ENCODE data around the gene TBC1D32.
"Not testable (repeated sequence)": the region's sequence is repeated elsewhere in the genome, so short reads cannot be mapped to it uniquely, and the experiment has no call there.

TBC1D32 gene

GRCh38 chr6:121106962-121107361 lies 227.3 kb downstream of the TBC1D32 start:
- Histone ChIP-seq H3K9me3 (ENCODE audit: insufficient read depth, low read depth, low read length) (no peaks in the 10 kb centered on the region), H3K27me3 (ENCODE audit: insufficient read depth, low read length) (no peaks in the 10 kb centered on the region), H3K4me3 (ENCODE audit: low read length) (no peak overlapping the region), H3K27ac (ENCODE audit: low read depth, low read length) (no peak overlapping the region), H3K9ac (ENCODE audit: low read depth, low read length) (no peak overlapping the region), H3K36me3 (ENCODE audit: insufficient read depth, low read length) (no peaks in the 10 kb centered on the region), H3K4me1 (ENCODE audit: insufficient read depth, low read length) (peaks cover 16% of the 10 kb centered on the region)
- no CpG with 5 or more reads among the region's 1 CpG for WGBS

- H3K36me3 ChIP-seq (ENCODE audit: insufficient read depth, low read length) = no peaks in the 10 kb centered on the region
- no peak overlapping the region for H3K9ac ChIP-seq (ENCODE audit: low read depth, low read length)
- H3K27ac ChIP-seq (ENCODE audit: low read depth, low read length) = peak overlapping the region; percentile 50; the same call in 1 of the 2 replicates
- no peak overlapping the region for H3K4me3 ChIP-seq (ENCODE audit: low read length)
- no peaks in the 10 kb centered on the region for H3K27me3 ChIP-seq (ENCODE audit: insufficient read depth, low read length)
- WGBS = 33% methylated on average over 3 of the region's 4 CpGs
- H3K9me3 ChIP-seq (ENCODE audit: insufficient read depth, low read depth, low read length) = no peaks in the 10 kb centered on the region
- peaks cover 16% of the 10 kb centered on the region for H3K4me1 ChIP-seq (ENCODE audit: insufficient read depth, low read length)
Measured at GRCh38 chr6:121105461-121105860, 228.8 kb downstream of the TBC1D32 start.

GRCh38 chr6:121093928-121094327 lies 240.4 kb downstream of the TBC1D32 start:
- Histone ChIP-seq H3K4me1 (ENCODE audit: insufficient read depth, low read length) (no peaks in the 10 kb centered on the region; the same call in 1 of the 2 replicates), H3K27ac (ENCODE audit: low read depth, low read length) (no peak overlapping the region), H3K9ac (ENCODE audit: low read depth, low read length) (no peak overlapping the region), H3K9me3 (ENCODE audit: insufficient read depth, low read depth, low read length) (no peaks in the 10 kb centered on the region), H3K27me3 (ENCODE audit: insufficient read depth, low read length) (no peaks in the 10 kb centered on the region), H3K36me3 (ENCODE audit: insufficient read depth, low read length) (no peaks in the 10 kb centered on the region), H3K4me3 (ENCODE audit: low read length) (no peak overlapping the region)

- H3K9me3 ChIP-seq (ENCODE audit: insufficient read depth, low read depth, low read length) = no peaks in the 10 kb centered on the region
- no peaks in the 10 kb centered on the region for H3K27me3 ChIP-seq (ENCODE audit: insufficient read depth, low read length)
- H3K9ac ChIP-seq (ENCODE audit: low read depth, low read length) = no peak overlapping the region
- H3K36me3 ChIP-seq (ENCODE audit: insufficient read depth, low read length) = no peaks in the 10 kb centered on the region
- H3K27ac ChIP-seq (ENCODE audit: low read depth, low read length) = no peak overlapping the region
- H3K4me3 ChIP-seq (ENCODE audit: low read length) = no peak overlapping the region
- no CpG with 5 or more reads among the region's 1 CpG for WGBS
- H3K4me1 ChIP-seq (ENCODE audit: insufficient read depth, low read length) = no peaks in the 10 kb centered on the region; the same call in 1 of the 2 replicates
Measured at GRCh38 chr6:121090492-121090891, 243.8 kb downstream of the TBC1D32 start.

- Histone ChIP-seq H3K4me3 (ENCODE audit: low read length) (no peak overlapping the region), H3K27me3 (ENCODE audit: insufficient read depth, low read length) (no peaks in the 10 kb centered on the region), H3K4me1 (ENCODE audit: insufficient read depth, low read length) (no peaks in the 10 kb centered on the region; the same call in 1 of the 2 replicates), H3K9ac (ENCODE audit: low read depth, low read length) (no peak overlapping the region), H3K27ac (ENCODE audit: low read depth, low read length) (no peak overlapping the region), H3K36me3 (ENCODE audit: insufficient read depth, low read length) (no peaks in the 10 kb centered on the region), H3K9me3 (ENCODE audit: insufficient read depth, low read depth, low read length) (no peaks in the 10 kb centered on the region)
- 90% methylated on average over 2 of the region's 3 CpGs for WGBS
Measured at GRCh38 chr6:121086876-121087275, 247.4 kb downstream of the TBC1D32 start.

GRCh38 chr6:121076119-121076518 lies 258.2 kb downstream of the TBC1D32 start:
- Histone ChIP-seq H3K9me3 (ENCODE audit: insufficient read depth, low read depth, low read length) (no peaks in the 10 kb centered on the region), H3K27ac (ENCODE audit: low read depth, low read length) (no peak overlapping the region), H3K27me3 (ENCODE audit: insufficient read depth, low read length) (no peaks in the 10 kb centered on the region), H3K4me3 (ENCODE audit: low read length) (no peak overlapping the region), H3K9ac (ENCODE audit: low read depth, low read length) (no peak overlapping the region), H3K36me3 (ENCODE audit: insufficient read depth, low read length) (no peaks in the 10 kb centered on the region), H3K4me1 (ENCODE audit: insufficient read depth, low read length) (no peaks in the 10 kb centered on the region)
- WGBS = 94% methylated on average over 3 of the region's 3 CpGs

- H3K27me3 ChIP-seq (ENCODE audit: insufficient read depth, low read length); H3K4me3 ChIP-seq (ENCODE audit: low read length); H3K4me1 ChIP-seq (ENCODE audit: insufficient read depth, low read length); H3K36me3 ChIP-seq (ENCODE audit: insufficient read depth, low read length); H3K9ac ChIP-seq (ENCODE audit: low read depth, low read length); H3K27ac ChIP-seq (ENCODE audit: low read depth, low read length): not testable (repeated sequence)
- H3K9me3 ChIP-seq (ENCODE audit: insufficient read depth, low read depth, low read length) = peaks cover 19% of the 10 kb centered on the region
- WGBS = 96% methylated on average over 1 of the region's 1 CpG
Measured at GRCh38 chr6:121068749-121069148, 265.5 kb downstream of the TBC1D32 start.

GRCh38 chr6:121067381-121067780 lies 266.9 kb downstream of the TBC1D32 start:
- H3K9ac ChIP-seq (ENCODE audit: low read depth, low read length) = no peak overlapping the region
- no peak overlapping the region for H3K27ac ChIP-seq (ENCODE audit: low read depth, low read length)
- no peak overlapping the region for H3K4me3 ChIP-seq (ENCODE audit: low read length)
- H3K36me3 ChIP-seq (ENCODE audit: insufficient read depth, low read length) = no peaks in the 10 kb centered on the region
- no peaks in the 10 kb centered on the region for H3K4me1 ChIP-seq (ENCODE audit: insufficient read depth, low read length)
- H3K9me3 ChIP-seq (ENCODE audit: insufficient read depth, low read depth, low read length) = peaks cover 23% of the 10 kb centered on the region
- no peaks in the 10 kb centered on the region for H3K27me3 ChIP-seq (ENCODE audit: insufficient read depth, low read length)

GRCh38 chr6:121064345-121064744 lies 269.9 kb downstream of the TBC1D32 start:
- no peaks in the 10 kb centered on the region for H3K36me3 ChIP-seq (ENCODE audit: insufficient read depth, low read length)
- 94% methylated on average over 3 of the region's 3 CpGs for WGBS

GRCh38 chr6:121055572-121056163 lies 278.6 kb downstream of the TBC1D32 start:
- no peak overlapping the region for H3K9ac ChIP-seq (ENCODE audit: low read depth, low read length)
- 51% methylated on average over 3 of the region's 4 CpGs for WGBS

More at GRCh38 chr6:121064345-121064744, 269.9 kb downstream of the TBC1D32 start:
- Histone ChIP-seq H3K27ac (ENCODE audit: low read depth, low read length) (no peak overlapping the region), H3K27me3 (ENCODE audit: insufficient read depth, low read length) (no peaks in the 10 kb centered on the region), H3K9me3 (ENCODE audit: insufficient read depth, low read depth, low read length) (peaks cover 23% of the 10 kb centered on the region), H3K4me1 (ENCODE audit: insufficient read depth, low read length) (no peaks in the 10 kb centered on the region), H3K9ac (ENCODE audit: low read depth, low read length) (no peak overlapping the region), H3K4me3 (ENCODE audit: low read length) (no peak overlapping the region)

GRCh38 chr6:121048593-121048992 lies 285.7 kb downstream of the TBC1D32 start:
- 91% methylated on average over 3 of the region's 4 CpGs for WGBS
- not testable (repeated sequence) for H3K9me3 ChIP-seq (ENCODE audit: insufficient read depth, low read depth, low read length); H3K4me3 ChIP-seq (ENCODE audit: low read length)

More at GRCh38 chr6:121055572-121056163, 278.6 kb downstream of the TBC1D32 start:
- H3K4me1 ChIP-seq (ENCODE audit: insufficient read depth, low read length) = no peaks in the 10 kb centered on the region
- no peaks in the 10 kb centered on the region for H3K27me3 ChIP-seq (ENCODE audit: insufficient read depth, low read length)
- H3K27ac ChIP-seq (ENCODE audit: low read depth, low read length) = no peak overlapping the region
- no peak overlapping the region for H3K4me3 ChIP-seq (ENCODE audit: low read length)
- no peaks in the 10 kb centered on the region for H3K36me3 ChIP-seq (ENCODE audit: insufficient read depth, low read length)
- no peaks in the 10 kb centered on the region for H3K9me3 ChIP-seq (ENCODE audit: insufficient read depth, low read depth, low read length)

GRCh38 chr6:121044905-121045304 lies 289.4 kb downstream of the TBC1D32 start:
- H3K27me3 ChIP-seq (ENCODE audit: insufficient read depth, low read length); H3K4me1 ChIP-seq (ENCODE audit: insufficient read depth, low read length): not testable (repeated sequence)
- WGBS = 66% methylated on average over 2 of the region's 2 CpGs

More at GRCh38 chr6:121048593-121048992, 285.7 kb downstream of the TBC1D32 start:
- not testable (repeated sequence) for H3K27me3 ChIP-seq (ENCODE audit: insufficient read depth, low read length); H3K4me1 ChIP-seq (ENCODE audit: insufficient read depth, low read length); H3K36me3 ChIP-seq (ENCODE audit: insufficient read depth, low read length); H3K9ac ChIP-seq (ENCODE audit: low read depth, low read length); H3K27ac ChIP-seq (ENCODE audit: low read depth, low read length)

More at GRCh38 chr6:121044905-121045304, 289.4 kb downstream of the TBC1D32 start:
- not testable (repeated sequence) for H3K9me3 ChIP-seq (ENCODE audit: insufficient read depth, low read depth, low read length); H3K27ac ChIP-seq (ENCODE audit: low read depth, low read length); H3K36me3 ChIP-seq (ENCODE audit: insufficient read depth, low read length); H3K4me3 ChIP-seq (ENCODE audit: low read length); H3K9ac ChIP-seq (ENCODE audit: low read depth, low read length)

All from HUES64 (cell line).